ENCODE measurements around the gene SMARCE1. TPM values are rescaled to one million over a fixed set of nuclear protein-coding genes. Genes with fewer than 3 reads are reported as not detected.

Gene SMARCE1
- total and polyA plus RNA-seq, 9 of the 15 experiments (the other 6 are each of a cell fraction or from before 2014, with no cell fraction given): 64.1 to 142 (median 114) TPM

GRCh38 chr17:40687106-40687505, 39.5 kb upstream of the SMARCE1 start (continued):
- TF ChIP-seq REST (IDR thresholded peaks at IDR 0.05; ENCODE audit: borderline replicate concordance): no peak
- no peak for TF ChIP-seq REST (CRISPR knock-in tag; IDR thresholded peaks at IDR 0.05; ENCODE audit: low read depth)
- no peak for TF ChIP-seq PBX2 (CRISPR knock-in tag; IDR thresholded peaks at IDR 0.05; ENCODE audit: low read depth)
- no peak for TF ChIP-seq PBX2 (tag; conservative IDR thresholded peaks at IDR 0.05; ENCODE audit: low read depth)
- no peak for TF ChIP-seq DIDO1 (tag; IDR thresholded peaks at IDR 0.05; ENCODE audit: low read depth)
- no peak for TF ChIP-seq ZNF311 (CRISPR knock-in tag; IDR thresholded peaks at IDR 0.05)
- no peak for TF ChIP-seq ZNF280B (CRISPR knock-in tag; IDR thresholded peaks at IDR 0.05)
